ENCODE data around the gene EMILIN3.

DNA sequence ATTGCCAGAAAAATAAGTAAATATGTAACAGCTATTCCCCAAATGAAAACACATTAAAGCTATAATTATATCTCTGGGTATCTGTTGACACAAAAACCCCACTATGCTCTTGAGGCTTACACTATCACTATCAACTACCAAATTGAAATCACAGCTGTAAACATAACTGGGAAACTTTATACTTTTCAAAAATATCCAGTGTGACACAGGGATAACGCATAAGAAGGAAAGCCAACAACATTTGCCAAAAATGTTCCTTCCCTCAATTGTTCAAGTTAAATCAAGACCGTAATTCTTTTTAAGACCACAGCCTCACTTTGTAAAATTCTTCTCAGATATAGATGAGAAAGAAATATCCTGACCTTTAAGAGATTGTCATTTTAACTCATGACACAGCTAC, 52.2 kb downstream of the EMILIN3 start:
- TF ChIP-seq, protein P1, sequence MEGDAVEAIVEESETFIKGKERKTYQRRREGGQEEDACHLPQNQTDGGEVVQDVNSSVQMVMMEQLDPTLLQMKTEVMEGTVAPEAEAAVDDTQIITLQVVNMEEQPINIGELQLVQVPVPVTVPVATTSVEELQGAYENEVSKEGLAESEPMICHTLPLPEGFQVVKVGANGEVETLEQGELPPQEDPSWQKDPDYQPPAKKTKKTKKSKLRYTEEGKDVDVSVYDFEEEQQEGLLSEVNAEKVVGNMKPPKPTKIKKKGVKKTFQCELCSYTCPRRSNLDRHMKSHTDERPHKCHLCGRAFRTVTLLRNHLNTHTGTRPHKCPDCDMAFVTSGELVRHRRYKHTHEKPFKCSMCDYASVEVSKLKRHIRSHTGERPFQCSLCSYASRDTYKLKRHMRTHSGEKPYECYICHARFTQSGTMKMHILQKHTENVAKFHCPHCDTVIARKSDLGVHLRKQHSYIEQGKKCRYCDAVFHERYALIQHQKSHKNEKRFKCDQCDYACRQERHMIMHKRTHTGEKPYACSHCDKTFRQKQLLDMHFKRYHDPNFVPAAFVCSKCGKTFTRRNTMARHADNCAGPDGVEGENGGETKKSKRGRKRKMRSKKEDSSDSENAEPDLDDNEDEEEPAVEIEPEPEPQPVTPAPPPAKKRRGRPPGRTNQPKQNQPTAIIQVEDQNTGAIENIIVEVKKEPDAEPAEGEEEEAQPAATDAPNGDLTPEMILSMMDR (IDR thresholded peaks at IDR 0.05; ENCODE audit: insufficient read depth, low read depth, low read length) = no peak
- TF ChIP-seq EZH2 (IDR thresholded peaks at IDR 0.05; ENCODE audit: insufficient read depth, low read length) = no peak

Data from astrocyte (in vitro differentiated cells and primary cell).